Dermis blood vessel endothelial cell (primary cell): ENCODE data around the gene ROCK1. TPM values are rescaled to one million over a fixed set of nuclear protein-coding genes. Genes with fewer than 3 reads are reported as not detected.
A peak's percentile ranks its signal among the peaks of the same experiment; 100 is the strongest.
"Not testable (repeated sequence)": the region's sequence is repeated elsewhere in the genome, so short reads cannot be mapped to it uniquely, and the experiment has no call there.

Experiments
- DNase-seq: peaks from one replicate; pipeline ENCODE4 v3.0.0; 2010
- total RNA-seq: library from RNA; depleted of rRNA; stranded (reverse); fragments of >200 nt; gene quantifications from 2 replicates; pipeline ENCODE4 v1.2.3, GENCODE V29; 2014

Gene ROCK1
- total RNA-seq, result 41.9 and 53.0 TPM in 2 replicates

GRCh38 chr18:21111346-21112139 lies at the start of gene ROCK1:
Gene ROCK1, minus strand, starts transcription at chr18:21111813. Its CDS starts 903 bp downstream, at chr18:21110910.
- peak; percentile 97 for DNase-seq

- no peak for DNase-seq
These were observed 43.8 kb upstream of the ROCK1 start for GRCh38 chr18:21155443-21155842.

- no peak for DNase-seq
These were observed 34.4 kb upstream of the ROCK1 start for GRCh38 chr18:21146016-21146415.

- DNase-seq, result no peak
These were observed 33.8 kb upstream of the ROCK1 start for GRCh38 chr18:21145371-21145770.

GRCh38 chr18:21141668-21142422 lies 30.2 kb upstream of the ROCK1 start:
- DNase-seq, result no peak

- not testable (repeated sequence) for DNase-seq
These were observed 26.3 kb upstream of the ROCK1 start for GRCh38 chr18:21137719-21138488.

GRCh38 chr18:21134895-21135294 lies 23.3 kb upstream of the ROCK1 start:
- DNase-seq, result peak; percentile 59

GRCh38 chr18:21132398-21132918 lies 20.8 kb upstream of the ROCK1 start:
- DNase-seq, result no peak

GRCh38 chr18:21131698-21132227 lies 20.1 kb upstream of the ROCK1 start:
- no peak for DNase-seq

- DNase-seq, result no peak
These were observed 18.1 kb upstream of the ROCK1 start for GRCh38 chr18:21129566-21130216.

- no peak for DNase-seq
These were observed 11.8 kb upstream of the ROCK1 start for GRCh38 chr18:21123290-21123926.

- DNase-seq, result no peak
These were observed 7.2 kb upstream of the ROCK1 start for GRCh38 chr18:21118806-21119205.

- DNase-seq, result no peak
These were observed 6.0 kb upstream of the ROCK1 start for GRCh38 chr18:21117409-21118131.

GRCh38 chr18:21115519-21116411 lies 4.2 kb upstream of the ROCK1 start:
- no peak for DNase-seq

GRCh38 chr18:21112543-21113105 lies 1.0 kb upstream of the ROCK1 start:
- DNase-seq, result peak; percentile 14

- no peak for DNase-seq
These were observed 494 bp upstream of the ROCK1 start for GRCh38 chr18:21112140-21112473.

GRCh38 chr18:21110713-21111345 lies 784 bp downstream of the ROCK1 start:
- DNase-seq, result peak; percentile 56

GRCh38 chr18:21109936-21110712 lies 1.5 kb downstream of the ROCK1 start:
- DNase-seq, result no peak
